Coronary artery (tissue), 2 donors: ENCODE results near the gene CACNA2D3.

Source experiments
- DNase-seq: peaks from one replicate; pipeline ENCODE4 v3.0.0-alpha.2; 2017; ENCODE audit warnings: low spot score
- H3K27ac ChIP-seq, 2 donors: fragments of 200-600 bp; sonication (generic); one replicate each; pipeline ENCODE4 v1.5.1; 2016 to 2019
- H3K4me3 ChIP-seq: fragments of 200-600 bp; sonication (generic); 2 replicates; pipeline ENCODE4 v1.5.1; 2016; ENCODE audit warnings: mild to moderate bottlenecking, moderate library complexity
- CTCF ChIP-seq: fragments of 200-600 bp; sonication (generic); IDR thresholded peaks from one replicate; pipeline ENCODE4 v1.5.1; 2019; ENCODE audit warnings: antibody characterized with exemption

CACNA2D3 gene

DNA sequence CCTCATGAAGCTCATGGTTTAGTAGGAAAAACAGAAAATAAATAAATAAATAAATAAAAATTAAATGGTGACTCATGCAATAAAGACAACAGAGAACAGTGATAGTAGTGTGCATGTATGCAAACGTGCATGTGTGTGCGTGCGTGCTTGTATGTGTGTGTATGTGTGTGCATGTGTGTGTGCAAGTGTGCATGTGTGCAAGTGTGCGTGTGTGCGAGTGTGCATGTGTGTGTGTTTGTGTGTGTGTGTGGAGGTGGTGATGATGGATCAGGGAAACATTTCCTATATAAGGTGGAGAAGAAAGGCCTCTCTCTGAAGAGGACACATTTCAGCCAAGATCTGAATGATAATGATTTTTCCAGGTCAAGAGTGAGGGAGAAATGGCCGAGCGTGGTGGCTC is 47.2 kb downstream of the CACNA2D3 start:
- TF ChIP-seq CTCF: no peak
- Histone ChIP-seq H3K27ac (no peak overlapping the region), H3K4me3 (no peak overlapping the region)
- DNase-seq: no peak

DNA sequence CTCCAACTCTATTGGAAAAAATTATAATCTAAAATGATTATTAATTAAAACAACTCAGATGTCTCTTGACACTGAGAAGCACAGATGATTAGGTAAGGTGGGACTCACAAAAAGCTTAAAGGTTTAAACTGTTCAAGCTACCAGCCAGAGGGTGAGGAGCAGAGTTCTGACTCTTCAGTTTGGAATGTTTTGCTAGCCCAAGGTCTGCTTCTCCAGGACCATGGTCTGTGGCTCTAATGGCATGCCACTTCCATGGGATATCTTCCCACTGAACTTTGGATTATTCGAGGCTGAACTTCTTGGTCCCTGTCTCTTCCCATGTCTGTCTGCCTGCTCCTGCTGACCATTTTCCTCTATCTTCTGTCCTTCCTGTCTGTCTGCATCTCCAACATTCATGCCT is 49.2 kb downstream of the CACNA2D3 start:
- H3K27ac ChIP-seq: no peak overlapping the region
- TF ChIP-seq CTCF: no peak
- DNase-seq: no peak
- no peak overlapping the region for H3K4me3 ChIP-seq

GRCh38 chr3:54171951-54172350 is 49.6 kb downstream of the CACNA2D3 start:
- H3K4me3 ChIP-seq: no peak overlapping the region
- TF ChIP-seq CTCF: no peak
- DNase-seq: no peak
- no peak overlapping the region for H3K27ac ChIP-seq

DNA sequence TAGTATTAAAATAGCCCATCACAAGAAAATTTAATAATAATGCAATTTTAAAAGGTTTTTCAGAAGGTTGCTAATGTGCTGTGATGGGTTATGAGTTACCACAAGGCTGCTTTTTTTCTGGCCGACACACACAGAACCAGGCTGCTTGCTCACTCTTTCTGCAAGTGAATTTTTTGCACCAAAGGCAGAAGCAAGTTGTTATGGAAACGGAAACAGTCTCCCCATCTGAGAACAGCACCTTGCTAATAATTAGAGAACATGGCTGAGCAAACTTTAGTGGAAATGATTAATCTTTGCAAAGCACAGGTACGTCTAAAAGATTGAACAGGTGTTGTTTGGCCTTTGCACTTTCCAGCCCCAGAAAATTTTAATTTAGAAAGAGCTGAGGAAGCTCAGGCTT is 51.0 kb downstream of the CACNA2D3 start:
- no peak overlapping the region for H3K27ac ChIP-seq
- TF ChIP-seq CTCF: no peak
- DNase-seq: no peak
- H3K4me3 ChIP-seq: no peak overlapping the region

DNA sequence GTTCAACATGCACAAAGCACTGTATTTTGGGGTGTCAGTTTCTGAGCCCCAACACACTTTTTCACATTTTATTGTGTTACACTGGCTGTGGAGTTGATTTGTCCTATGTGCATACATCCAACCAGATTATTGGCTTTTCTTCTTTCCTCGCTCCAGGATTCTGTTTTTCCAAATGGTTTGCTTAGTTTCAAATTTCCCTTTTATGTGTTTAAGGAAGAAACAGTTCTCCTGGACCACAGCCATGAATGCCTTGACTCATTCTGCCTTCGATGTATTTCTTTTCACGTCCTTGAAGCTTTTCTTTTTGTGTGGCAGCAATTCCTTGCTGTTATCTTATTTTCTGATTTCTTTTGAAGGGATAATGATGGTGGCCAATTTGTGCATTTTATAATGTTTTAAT is 53.8 kb downstream of the CACNA2D3 start:
- no peak for TF ChIP-seq CTCF
- no peak for DNase-seq
- Histone ChIP-seq H3K4me3 (no peak overlapping the region), H3K27ac (no peak overlapping the region)

GRCh38 chr3:54177816-54178215 is 55.5 kb downstream of the CACNA2D3 start:
- no peak overlapping the region for H3K4me3 ChIP-seq
- H3K27ac ChIP-seq: no peak overlapping the region
- no peak for TF ChIP-seq CTCF
- DNase-seq: no peak

DNA sequence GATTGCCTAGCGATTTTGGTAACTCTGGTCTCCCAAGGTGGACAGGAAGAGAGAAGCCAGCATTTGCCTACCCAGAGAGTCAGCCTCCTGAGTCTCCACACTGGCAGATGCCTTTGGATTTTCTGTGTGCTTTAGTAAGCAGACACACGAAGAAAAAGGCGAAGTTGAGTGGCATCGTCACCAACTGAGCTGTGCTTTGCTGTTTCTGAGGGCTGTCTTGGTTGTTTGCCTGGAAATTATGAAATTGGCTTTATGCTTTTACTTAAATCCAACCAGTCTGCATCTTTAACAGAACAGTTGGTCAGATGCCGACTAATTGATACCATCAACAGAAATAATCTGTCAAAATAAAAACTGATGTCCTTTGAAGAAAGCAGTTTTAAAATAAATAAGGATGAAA is 56.0 kb downstream of the CACNA2D3 start:
- Histone ChIP-seq H3K27ac (no peak overlapping the region), H3K4me3 (no peak overlapping the region)
- TF ChIP-seq CTCF: no peak
- no peak for DNase-seq
